Activated naive CD4-positive, alpha-beta T cell (primary cell): ENCODE measurements around the gene TGFA.
A peak's percentile ranks its signal among the peaks of the same experiment; 100 is the strongest.

Experiments
- DNase-seq, 4 experiments: peaks; one replicate each; lab custom pipeline; 2025; lab: John Stamatoyannopoulos, UW

TGFA gene

GRCh38 chr2:70553584-70554337 is at the start of gene TGFA:
Gene TGFA (minus strand): TSS chr2:70553826. CDS start chr2:70553767, 59 bp downstream.
- DNase-seq: peak; percentile 35 to 71 (median 49)

DNA sequence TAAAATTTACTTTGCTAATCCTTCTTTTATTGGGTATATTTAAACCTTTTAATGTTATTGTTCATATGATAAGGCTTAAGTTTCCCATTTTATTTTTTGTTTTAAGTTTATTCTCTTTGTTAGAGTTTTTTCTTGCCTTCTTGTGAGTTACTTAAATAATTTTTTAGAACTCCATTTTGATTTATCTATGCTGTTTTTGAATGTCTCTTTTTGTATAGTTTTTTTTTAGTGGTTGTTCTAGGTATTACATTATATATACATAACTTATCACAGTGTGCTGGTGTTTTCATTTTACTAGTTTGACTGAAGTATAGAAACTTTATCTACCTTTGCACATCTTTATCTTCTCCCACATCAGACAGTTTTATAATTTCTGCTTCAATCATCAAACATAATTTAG is 49.4 kb upstream of the TGFA start:
- no peak for DNase-seq

DNA sequence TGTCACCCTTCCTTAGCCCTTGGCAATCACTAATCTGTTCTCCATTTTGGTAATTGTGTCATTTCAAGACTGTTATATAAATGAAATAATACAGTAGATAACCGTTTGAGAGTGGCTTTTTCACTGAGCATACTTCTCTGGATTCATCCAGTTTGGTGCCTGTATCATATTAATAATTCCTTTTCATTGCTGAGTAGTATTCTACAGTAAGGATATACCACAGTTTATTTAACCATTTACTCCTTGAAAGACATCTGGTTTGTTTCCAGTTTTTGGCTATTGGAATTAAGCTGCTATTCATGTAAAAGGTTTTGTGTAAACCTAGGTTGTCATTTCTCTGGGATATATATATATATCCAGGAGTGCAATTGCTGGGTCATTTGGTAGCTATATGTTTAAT is 44.6 kb upstream of the TGFA start:
- no peak for DNase-seq

- DNase-seq: no peak
Observed at GRCh38 chr2:70596739-70597138, 43.1 kb upstream of the TGFA start.

DNA sequence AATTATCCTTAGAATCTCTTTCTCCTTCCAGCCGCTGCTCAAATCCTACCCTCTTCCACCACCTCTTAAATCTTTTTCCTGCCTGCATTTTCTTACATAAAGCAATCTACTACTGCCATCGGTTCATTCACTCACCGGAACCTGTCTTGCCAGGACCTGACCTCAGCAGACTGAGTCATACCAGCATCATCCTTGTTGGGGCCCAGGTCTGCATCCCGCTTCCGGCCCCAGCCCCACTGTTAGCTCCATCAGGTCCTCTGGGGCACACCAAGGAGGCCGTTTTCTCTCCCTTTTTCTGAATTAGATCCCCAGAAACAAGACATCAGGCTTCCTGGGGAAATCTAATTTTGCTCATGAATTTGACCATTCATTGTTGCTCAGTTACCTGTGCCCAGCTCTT is 42.7 kb upstream of the TGFA start:
- DNase-seq: no peak

- no peak for DNase-seq
Observed at GRCh38 chr2:70583091-70583490, 29.5 kb upstream of the TGFA start.

GRCh38 chr2:70580352-70580751 is 26.7 kb upstream of the TGFA start:
- no peak for DNase-seq

- DNase-seq: no peak
Observed at GRCh38 chr2:70574618-70575017, 21.0 kb upstream of the TGFA start.

- no peak for DNase-seq
Observed at GRCh38 chr2:70574109-70574508, 20.5 kb upstream of the TGFA start.

DNA sequence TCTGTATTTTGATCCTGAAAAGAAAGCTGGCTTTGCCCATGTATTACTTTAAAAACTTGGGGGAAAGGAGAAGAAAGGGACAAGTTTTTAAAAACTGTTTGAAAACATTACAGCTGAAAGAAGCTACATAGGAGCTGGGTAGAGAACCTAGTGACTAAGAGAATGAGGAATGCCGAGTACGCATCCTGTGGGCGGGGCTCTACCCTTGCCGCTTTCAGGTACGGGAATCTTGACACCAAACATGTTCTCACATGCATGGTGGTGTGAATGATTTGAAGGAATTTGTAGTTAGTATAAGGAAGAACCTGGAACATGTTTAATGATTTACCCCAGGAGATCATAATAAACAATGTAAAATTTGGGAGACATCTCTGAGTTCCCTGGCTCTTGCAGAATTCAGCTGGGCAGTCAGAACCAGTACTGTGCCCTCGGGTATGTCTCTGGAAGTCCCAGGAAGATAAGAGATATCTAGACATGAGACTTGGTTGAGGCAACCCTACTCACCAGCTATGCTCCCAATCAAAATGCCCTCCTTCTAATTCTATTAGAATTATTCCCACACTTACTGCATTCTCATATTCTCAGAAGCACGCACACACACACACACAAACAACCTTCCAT is 16.5 kb upstream of the TGFA start:
- DNase-seq: no peak

DNA sequence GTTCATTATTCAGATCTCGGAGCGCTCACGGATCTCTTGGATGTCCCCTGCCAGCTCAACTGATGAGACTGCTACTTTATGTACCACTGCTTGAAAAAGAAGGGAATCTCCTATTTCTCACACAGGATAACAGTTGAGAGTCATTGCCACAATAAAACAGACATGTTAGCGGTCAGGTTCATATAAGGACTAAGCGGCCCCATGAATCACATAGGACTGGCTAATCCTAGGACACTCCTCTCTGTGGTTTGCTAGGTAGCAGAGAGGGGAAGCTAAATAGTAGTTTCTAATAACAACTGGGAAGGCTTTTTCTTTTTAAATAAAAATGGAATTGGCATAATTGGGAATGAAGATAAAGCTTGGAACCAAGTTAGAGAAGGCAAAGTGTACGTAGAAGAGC is 15.9 kb upstream of the TGFA start:
- DNase-seq: no peak

DNA sequence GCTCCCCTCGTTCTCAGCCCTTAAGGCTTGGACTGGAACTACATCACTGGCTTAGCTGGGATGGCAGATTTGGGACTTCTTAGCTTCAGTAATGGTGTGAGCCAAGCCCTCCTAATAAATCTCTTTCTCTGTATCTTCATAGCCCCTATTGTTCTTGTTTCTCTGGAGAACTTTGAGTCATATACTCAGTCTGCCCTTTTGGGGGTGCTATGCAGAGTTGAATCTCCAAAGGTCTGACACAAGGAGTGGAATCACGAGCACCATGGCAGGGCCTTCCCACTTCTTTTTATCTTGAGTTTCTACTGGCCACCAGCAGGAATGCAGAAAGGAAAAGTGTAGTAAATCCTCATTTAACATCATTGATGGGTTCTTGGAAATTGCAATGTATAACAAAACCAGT is 13.3 kb upstream of the TGFA start:
- DNase-seq: no peak

DNA sequence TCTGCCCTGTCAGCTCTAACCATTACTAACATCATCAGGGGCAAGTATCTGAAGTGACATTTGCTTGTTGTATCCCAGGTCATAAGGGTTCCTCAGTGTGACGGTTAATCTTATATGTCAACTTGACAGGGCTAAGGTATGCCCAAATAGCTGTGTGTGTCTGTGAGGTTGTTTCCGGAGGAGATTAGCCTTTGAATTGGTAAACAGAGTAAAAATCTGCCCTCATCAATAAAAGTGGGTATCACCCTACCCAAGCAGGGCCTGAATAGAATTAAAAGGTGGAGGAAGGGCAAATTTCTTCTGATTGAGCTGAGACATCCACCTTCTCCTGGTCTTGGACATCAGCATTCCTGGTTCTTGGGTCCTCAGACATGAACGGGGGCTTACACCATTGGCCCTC is 12.8 kb upstream of the TGFA start:
- DNase-seq: no peak

DNA sequence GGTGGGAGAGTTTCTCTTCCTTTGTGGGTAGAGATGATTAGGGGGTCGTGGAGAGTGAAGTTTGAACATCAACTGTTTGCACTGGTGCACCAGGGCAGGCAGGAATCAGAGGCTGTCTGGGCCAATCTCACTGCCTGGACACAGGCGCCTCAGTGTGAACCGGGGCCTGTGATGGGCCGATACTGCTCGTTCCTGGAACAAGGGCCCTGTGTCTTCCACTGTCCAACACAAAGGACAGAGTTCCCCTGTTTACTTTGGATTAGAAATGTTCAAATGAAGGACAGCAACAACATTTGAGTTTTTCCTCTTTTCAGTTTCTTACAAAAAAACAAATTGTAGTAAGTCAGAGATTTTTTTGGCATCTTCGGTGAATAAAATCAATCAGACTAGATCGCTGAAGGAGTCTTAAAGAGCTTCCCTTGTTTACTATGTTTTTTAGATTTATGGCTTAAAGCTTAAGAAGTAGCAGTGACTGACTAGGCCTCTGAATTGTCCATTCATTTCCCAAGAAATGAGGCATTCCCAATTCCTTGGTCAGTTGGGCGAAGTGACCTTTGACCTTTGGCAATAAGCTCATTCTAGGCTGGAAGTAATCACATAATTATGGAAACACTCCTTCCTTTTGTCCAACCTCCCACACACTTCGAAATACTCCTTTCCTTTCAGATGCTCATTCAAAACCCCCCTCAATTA is 11.6 kb upstream of the TGFA start:
- DNase-seq: no peak

DNA sequence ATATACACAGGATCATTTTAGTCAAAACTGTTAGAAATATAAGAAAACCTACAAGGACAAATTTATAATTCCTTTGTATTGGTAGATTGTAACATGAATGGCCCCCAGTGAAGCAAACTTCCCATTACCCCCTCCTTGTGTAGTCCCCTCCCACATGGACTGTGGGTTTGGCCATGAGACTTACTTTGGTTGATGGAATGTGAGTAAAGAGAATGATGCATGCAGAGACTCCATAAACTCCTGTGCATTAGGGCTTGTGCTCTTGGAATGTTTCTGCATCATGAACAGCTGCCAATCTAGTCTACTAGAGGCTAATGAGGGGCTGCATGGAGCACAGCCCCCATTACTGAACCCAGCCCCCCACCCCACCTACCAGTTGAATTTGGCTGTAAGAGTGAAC is 8.3 kb upstream of the TGFA start:
- no peak for DNase-seq

DNA sequence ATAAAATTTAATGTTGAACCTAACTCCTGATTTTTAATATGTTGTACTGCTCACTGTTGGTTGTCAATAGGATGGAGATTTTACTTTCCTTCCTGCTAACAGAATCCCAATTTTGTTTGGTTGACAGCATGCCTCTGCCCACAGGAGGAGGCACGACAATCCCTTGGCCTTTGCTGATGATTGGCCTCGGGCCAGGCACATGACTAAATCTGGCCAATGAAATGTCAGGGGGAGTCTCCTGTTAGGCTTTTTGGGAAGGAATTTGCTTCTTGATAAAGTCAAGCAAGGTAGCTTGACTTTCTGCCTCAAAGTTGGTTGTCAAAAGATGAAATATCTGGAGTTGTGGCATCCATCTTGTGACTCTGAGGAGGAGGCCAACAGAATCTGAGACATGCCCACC is 6.8 kb upstream of the TGFA start:
- no peak for DNase-seq

GRCh38 chr2:70560040-70560439 is 6.4 kb upstream of the TGFA start:
- DNase-seq: no peak

- DNase-seq: no peak
Observed at GRCh38 chr2:70558195-70558808, 4.7 kb upstream of the TGFA start.

DNA sequence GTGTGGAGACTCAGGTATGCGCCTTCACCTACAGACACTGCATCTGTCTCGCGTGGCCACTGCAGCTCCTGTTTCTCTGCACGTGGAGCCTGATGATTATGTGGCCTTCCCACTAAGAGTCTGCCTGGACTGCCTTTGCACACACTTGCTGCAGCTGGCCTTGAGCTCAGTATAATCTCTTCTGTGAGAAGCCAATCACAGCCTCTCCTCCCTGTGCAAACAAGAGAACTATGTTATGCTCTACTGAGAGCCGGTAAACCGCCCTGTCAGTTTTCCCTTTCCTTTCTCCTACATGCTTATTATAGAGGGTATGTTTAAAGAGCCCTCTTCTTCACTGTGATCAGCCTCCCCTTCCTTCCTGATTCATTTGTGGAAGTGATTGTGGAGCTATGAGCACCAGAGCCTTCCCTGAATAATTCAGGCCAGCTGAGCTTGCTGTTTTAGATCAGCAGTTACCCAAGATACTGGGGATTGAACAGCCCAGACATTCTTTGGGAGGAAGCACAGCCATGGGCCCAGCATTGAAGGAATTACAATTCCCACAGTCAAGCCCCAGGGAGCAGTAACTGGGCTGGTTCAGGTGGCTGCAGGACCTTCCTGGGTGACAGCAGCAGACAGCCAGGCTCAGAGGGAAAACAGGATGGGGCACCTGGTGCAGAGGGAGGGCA is 3.7 kb upstream of the TGFA start:
- DNase-seq: no peak

DNA sequence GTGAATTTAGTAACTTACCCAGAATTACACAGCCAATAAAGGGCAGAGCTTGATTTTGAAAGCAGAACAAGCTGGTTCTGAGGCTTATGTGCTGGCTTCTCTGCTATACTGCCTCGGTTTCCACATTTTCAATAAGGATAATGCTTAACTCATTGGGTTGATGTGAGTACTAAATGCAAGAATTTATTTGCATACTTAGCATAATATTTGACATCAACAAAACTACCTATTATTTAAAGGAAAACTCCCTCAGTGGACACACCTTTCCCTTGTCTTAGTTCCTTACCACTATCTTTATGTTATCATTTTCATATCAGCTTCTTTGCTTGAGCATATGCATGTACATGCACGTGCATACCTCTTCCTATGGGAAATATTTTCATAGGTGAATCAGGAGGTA is 3.0 kb upstream of the TGFA start:
- DNase-seq: no peak

DNA sequence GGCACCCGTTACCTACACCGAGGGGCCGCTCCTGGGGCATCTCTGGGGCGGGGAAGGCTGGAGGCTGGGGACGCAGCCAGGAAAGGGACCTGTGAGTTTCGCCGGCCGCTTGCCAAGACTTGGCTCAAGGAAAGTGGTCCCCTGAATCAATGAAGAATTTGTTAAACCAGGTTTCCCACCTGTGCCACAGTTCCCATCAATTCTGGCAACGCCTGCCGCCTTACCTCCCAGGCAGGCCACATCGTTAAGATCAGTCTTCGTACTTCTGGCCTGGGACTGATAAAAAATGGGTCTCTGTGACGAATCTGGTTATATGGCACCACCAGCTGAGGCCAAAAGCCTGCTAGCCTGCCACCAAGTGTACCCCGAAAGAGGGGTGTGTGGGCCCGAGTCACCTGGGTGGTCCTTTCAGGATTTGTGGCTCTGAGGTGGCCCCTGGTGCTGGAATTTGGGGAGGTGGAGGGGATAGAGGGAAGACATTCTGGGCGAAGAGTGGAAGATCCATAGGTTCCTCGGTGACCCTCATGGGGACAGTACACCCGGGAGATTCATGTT is 789 bp upstream of the TGFA start:
- no peak for DNase-seq

DNA sequence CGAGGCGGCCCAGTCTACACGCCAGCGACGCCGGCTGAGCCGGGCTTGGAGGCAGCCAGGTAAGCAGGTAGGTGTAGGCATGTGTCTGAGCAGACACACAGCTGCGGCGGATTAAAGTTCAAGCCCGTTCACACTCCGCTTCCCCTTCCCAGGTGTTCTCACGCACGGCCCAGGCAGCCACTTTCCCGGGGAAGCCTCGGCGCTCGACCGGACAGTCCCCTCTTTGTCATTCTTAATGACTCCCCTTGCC is 367 bp downstream of the TGFA start:
- peak in 2 of 4 experiments; percentile 44 to 46 for DNase-seq
